Retinal pigment epithelial cell (primary cell): ENCODE measurements around the gene C14orf180.

Experiments used
- DNase-seq: peaks from one replicate; pipeline ENCODE4 v3.0.0-alpha.2; 2010; ENCODE audit warnings: low read depth
- H3K4me3 ChIP-seq: 2 replicates; pipeline ENCODE4 v1.5.1; 2011; ENCODE audit warnings: mild to moderate bottlenecking, low read length, control low read depth, moderate library complexity
- TF ChIP-seq, protein P1 (sequence below): conservative IDR thresholded peaks from 2 replicates; pipeline ENCODE4 v1.5.1; 2011; ENCODE audit warnings: low read depth, low read length, control low read depth, inconsistent platforms

The C14orf180 gene

DNA sequence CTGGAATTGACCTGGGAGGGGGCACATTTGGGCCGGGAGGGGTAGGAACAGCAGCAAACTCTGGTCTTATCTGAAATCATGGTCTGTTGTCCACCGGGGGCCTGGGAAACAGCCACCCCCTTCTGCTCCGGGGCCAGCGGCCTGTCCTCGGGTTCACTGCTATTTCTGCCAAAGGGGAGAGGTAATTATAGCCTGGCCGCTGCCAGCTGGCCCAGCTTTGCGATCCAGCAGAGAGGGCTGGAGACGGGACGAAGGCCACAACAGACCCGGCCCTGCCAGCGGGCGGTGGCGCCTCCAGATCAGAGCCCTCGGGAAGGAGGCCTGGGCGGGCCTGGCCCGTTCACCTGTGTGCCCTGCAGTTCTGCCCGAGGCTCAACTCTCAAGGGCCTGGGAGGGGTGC is at the start of gene C14orf180:
C14orf180 (plus strand) TSS at position 258 of the 400 bp plus-strand sequence. CDS start 6,667 bp downstream, outside the sequence.
- TF ChIP-seq, protein P1, sequence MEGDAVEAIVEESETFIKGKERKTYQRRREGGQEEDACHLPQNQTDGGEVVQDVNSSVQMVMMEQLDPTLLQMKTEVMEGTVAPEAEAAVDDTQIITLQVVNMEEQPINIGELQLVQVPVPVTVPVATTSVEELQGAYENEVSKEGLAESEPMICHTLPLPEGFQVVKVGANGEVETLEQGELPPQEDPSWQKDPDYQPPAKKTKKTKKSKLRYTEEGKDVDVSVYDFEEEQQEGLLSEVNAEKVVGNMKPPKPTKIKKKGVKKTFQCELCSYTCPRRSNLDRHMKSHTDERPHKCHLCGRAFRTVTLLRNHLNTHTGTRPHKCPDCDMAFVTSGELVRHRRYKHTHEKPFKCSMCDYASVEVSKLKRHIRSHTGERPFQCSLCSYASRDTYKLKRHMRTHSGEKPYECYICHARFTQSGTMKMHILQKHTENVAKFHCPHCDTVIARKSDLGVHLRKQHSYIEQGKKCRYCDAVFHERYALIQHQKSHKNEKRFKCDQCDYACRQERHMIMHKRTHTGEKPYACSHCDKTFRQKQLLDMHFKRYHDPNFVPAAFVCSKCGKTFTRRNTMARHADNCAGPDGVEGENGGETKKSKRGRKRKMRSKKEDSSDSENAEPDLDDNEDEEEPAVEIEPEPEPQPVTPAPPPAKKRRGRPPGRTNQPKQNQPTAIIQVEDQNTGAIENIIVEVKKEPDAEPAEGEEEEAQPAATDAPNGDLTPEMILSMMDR = no peak
- peak; percentile 8 for DNase-seq
- H3K4me3 ChIP-seq = no peak within 1 kb of the TSS

DNA sequence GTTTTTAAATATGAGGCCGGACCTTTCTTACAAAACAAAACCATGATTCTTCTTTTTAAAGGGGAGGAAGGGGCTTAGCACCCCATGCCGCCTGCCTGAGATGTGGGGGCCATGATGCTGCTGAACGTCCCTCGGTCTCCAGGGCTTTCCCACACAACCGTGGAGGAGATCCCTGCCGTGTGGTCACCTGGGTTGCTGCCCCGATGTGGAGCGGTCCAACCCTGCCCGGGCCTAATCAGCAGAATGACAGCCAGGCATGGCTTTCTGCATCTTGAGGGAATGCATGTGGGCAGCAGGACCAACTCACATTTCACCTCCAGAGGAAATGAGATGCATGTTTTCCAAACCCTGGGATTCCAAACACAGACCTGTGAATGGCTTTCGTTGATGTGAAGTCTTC is 48.9 kb upstream of the C14orf180 start:
- no peak overlapping the region for H3K4me3 ChIP-seq
- TF ChIP-seq, protein P1 = no peak
- no peak for DNase-seq

DNA sequence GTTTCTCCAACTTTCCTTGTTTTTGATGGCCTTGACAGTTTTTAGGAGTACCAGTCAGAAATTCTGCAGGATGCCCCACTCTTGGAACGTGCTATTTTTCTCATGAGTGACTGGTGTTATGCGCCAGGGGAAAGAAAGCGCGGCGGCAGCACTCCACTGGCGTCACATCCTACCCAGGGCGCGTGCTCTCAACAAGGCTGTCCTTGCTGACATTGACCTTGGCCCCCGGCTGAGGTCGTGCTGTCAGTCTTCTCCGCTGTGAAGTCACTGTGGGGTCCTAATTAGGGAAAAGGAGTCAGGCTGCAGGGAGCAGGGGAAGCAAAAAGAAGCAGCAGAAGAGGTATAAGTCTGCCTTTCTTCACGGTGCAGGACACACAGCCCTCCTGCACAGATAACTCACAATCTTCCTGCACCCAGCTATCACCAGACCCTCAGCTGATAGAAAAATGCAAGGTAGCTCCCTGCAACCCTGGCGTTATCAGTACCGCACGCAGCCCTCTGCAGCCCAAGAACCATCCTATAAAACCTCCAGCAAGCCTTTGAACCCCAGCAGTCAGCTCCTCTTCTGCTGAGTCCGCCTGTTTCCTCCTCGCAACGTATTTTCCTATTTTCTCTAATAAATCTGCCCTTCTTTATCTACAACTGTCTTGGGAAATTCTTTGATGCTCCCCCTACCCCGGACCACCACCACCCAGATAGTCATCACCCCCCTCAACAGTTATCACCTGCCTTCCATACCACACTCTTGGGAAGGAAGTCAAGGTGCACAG is 48.0 kb upstream of the C14orf180 start:
- no peak overlapping the region for H3K4me3 ChIP-seq
- no peak for DNase-seq
- TF ChIP-seq, protein P1 = no peak

DNA sequence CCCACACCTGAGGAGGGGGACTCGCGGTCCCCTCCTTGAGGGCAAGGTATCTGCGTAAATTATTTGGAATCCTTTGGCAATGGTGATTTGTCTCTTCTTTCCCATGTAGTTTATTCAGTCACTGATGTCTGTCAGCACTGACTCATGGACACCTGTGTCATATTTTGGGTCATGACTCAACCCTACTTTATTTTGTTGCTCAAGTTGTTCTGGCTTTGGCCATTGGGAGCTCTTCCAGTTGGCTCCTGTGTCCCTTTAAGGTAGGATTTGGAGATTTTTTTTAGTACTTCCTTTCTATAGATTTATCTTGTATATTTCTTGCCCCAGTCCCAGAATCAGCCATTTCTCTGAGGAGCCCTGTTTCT is 47.4 kb upstream of the C14orf180 start:
- TF ChIP-seq, protein P1 = no peak
- no peak overlapping the region for H3K4me3 ChIP-seq
- no peak for DNase-seq

DNA sequence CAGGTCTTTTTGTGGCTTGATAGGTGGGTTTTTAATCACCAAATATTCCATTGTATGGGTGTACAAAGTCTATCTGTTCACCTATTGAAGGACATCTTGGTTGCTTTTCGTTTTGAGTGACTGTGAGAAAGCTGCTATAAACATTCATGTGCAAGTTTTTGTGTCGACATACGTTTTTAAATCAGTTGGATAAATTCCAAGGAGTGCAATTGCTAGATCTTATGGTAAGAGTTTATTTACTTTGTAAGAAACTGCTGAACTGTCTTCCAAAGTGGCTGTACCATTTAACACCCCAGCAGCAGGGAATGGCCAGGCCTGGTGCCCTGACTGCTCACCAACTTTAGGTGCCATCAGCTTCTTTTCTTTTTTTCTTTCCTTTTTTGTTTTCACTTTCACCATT is 45.5 kb upstream of the C14orf180 start:
- no peak for DNase-seq
- H3K4me3 ChIP-seq = no peak overlapping the region
- TF ChIP-seq, protein P1 = no peak

DNA sequence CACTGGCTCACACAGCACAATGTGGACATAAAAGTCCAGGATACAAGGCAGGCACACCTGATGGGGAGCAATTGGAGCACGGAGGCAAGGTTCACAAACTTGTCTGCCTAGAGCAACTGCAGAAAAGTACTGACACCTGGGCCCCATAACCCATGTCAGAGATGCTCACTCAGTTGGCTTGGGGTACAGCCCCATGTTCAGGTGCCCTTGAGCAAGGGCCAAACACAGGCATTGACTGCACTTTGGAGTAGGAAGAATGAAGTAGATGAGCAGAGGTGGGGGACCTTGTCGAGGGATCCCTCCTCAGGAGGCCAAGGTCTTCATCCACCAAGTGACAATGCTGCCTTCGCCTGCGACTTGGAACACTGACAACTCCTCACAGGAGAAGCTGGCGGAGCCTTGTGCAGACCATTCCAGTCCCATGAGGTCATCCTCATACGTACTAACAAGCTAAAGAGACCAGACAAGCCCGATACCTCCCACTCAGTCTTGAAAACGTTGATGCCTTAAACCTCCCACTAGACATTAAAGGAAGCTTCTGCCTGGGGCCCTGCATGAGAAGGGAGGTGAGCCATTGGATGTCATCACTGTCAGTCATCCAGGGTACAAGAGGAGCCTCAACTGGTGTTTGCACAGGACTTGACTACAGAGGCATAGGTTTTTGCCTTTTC is 42.5 kb upstream of the C14orf180 start:
- TF ChIP-seq, protein P1 = no peak
- no peak overlapping the region for H3K4me3 ChIP-seq
- peak; percentile 11 for DNase-seq

DNA sequence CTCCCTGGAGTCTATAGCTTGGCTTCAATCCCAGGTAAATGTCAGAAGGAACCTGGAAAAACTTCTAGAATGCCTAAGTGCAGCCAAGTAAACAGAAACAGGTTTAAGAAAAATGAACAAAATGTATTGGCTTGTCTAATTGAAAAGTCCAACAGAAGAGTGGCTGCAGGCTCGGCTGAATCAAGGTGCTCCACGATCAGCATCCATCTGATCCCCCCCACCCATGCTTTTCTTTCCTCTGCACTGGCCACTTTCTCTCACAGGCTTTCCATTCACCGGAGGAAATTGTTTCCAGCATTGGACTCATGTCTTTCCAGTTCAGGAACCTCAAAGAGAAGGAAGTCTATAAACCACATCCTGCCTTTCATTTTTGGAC is 42.0 kb upstream of the C14orf180 start:
- TF ChIP-seq, protein P1 = no peak

More for the DNA sequence above, 42.0 kb upstream of the C14orf180 start:
- no peak for DNase-seq
- H3K4me3 ChIP-seq = no peak overlapping the region
